ENCODE data around the gene SGMS1.

SGMS1 gene

DNA sequence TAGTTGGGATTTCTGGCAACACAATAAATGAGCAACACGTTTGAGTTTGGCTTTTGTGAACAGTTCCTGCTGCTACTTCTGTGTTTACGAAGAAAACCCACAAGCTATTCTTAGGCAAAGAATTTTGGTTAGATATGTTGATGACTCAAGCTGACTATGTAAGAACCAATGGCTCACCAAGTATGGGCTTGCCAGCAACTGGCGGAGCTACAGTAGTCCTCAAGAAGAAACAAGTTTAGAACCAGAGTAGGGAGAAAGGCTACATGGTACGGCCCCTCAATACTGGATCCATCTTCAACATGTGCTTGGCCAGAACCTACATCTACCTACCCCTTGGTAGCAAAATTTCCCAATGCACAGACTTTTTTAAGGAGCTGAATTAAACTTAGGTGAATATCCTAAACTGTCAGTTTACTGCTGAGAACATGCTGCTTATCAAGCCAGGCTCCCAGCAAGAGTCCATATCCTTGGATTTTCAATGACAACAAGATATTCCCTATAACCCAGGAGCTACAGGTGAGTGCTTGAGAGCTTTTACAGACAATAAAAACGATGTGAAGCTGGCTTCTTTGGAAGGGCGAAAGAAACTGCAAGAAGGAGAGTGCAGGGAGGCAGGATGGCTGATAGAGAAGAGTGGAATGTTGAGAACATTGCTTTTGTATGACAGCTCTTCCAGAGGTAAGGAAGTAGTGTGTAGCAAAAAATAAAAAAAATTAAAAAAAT, 298.1 kb downstream of the SGMS1 start:
- DNase-seq = no peak

DNA sequence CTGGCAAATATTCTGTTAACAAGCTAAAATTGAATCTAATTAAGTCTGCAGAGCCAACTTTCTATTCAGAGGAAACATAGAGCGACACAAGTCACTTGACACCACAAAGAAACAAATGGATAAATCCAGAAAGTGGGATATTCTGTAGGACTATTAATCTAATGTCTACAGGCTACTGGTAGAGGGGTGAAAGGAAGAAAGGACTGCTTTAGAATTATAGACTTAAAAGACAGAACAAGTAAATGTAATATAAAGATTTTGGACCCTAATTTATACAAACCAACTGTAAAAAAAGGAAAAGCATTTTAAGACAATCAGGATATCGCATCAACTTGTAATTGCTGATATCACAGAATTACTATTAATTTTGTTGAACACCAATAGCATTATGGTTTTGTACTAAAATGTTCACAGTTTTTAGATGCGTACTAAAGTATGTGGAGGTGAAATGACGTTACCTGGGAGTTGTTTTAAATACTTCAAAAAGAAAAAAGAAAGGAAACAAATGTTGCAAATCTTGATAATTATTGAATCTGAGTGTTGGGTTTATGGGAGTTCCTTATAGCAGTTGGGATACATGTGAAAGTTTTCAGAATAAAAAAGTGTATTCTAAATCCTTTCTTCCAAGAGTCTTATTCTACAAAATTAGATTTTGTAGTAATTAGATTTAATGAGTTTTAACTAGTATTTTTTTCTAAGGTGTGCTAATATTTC, 298.9 kb downstream of the SGMS1 start:
- no peak for DNase-seq

GRCh38 chr10:50324046-50324445, 299.7 kb downstream of the SGMS1 start:
- no peak for DNase-seq

DNA sequence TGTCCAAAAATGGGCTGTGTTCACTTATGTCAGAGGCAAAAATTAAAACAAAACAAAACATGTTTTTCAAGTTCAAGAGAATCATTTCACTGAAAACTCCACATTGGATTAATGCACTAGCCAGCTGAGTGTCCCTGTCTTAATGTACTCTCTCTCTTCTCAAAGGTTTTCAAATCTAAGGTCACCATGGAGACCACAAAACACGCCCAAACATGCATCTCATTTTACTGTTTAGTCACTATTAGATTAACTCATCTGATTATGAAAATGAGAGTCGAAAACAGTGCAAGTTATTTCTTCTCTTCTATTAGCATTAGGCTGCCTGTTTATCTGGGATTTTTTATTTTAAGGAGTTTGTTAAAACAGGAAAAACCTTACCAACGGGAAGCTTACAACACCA, 301.7 kb downstream of the SGMS1 start:
- no peak for DNase-seq

DNA sequence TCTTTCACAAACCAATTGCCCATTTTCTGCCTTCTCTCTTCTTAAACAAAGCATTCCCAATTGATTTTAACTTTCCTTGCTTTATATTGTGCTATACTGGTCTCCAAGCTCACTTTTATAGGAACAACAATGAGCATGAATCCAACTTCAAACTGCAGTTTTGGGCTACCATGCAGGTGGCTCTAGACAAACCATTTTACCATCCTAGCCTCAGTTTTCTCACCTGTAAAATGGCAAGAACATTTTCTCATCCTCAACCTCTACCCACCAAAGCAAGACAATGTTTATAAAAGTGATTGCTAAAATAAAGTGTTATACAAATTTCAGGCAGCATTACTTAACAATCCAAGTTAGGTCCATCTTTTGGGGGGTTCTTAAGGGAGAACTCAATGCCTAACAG, 305.6 kb downstream of the SGMS1 start:
- DNase-seq = no peak

GRCh38 chr10:50316695-50317648, 306.8 kb downstream of the SGMS1 start:
- DNase-seq = no peak

DNA sequence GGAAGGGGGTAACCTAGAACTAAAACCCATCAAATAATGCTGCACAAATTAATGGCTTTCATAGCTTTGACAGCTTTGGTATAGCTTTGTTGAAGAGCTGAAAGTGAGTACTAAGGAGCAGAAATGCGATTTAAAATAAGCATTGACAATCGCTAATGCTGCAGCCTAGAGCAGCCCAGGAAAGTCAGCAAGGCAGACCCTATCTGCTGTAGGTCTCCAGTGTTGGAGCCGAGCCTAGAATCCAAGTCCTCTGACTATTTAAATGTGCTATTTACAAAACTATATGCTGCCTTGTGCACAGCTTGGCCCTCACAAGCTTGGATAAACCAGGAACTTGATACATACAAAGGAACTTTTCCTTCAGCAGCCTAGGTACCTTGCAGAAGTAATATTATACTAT, 307.6 kb downstream of the SGMS1 start:
- DNase-seq = no peak

GRCh38 chr10:50315424-50315823, 308.3 kb downstream of the SGMS1 start:
- DNase-seq = no peak

- DNase-seq = no peak
These were observed 309.3 kb downstream of the SGMS1 start for GRCh38 chr10:50314169-50315071.

- DNase-seq = no peak
These were observed 311.0 kb downstream of the SGMS1 start for GRCh38 chr10:50312464-50313437.

DNA sequence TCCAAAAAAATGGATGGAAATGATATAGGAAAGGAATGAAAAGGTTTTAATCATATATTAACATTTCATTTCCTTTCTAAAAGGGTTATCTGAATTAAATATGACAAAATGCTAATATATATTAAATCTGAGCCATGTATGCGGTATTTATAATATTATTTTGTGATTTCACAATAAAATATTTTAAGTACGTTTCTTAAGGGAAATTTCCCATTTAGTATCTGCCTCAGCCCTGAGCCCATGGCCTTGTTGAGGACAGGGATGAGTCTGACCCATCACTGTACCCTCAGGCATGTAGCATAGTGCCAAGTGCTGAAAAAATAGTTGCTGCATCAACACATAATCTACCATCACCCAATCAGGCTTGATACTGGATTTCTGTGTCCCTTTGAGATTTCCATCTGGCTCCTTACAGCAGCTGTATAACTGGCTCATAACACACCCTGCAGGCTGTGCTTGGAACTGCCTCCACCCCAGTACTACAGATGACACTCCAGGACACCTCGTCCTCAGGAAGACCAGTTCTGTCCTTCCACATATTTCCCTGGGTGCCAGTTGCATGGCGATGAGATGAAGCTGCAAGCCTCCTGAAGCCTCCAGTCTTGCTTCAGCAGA, 313.1 kb downstream of the SGMS1 start:
- no peak for DNase-seq

DNA sequence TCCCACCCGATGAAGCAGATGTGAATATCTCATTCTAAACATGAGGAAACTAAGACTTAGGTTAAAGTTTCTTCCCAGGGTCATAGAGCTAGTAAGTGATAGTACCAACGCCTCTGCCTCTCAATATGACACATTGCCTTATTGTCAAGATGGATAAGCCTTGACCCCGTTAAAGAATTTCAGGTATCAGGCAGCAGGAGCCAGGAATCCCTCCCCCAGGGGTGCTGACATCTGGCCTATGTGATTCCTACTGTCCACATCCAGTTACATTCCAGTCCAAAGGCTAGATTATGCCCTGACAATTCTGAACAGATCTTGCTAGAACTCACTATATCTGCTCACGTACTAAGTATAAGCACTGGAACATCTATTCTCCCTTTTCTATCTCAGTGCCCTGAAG, 314.4 kb downstream of the SGMS1 start:
- no peak for DNase-seq

- no peak for DNase-seq
These were observed 319.1 kb downstream of the SGMS1 start for GRCh38 chr10:50304660-50305059.

- no peak for DNase-seq
These were observed 323.6 kb downstream of the SGMS1 start for GRCh38 chr10:50299948-50300669.

GRCh38 chr10:50295367-50295766, 328.4 kb downstream of the SGMS1 start:
- no peak for DNase-seq

GRCh38 chr10:50294582-50294981, 329.2 kb downstream of the SGMS1 start:
- no peak for DNase-seq

GRCh38 chr10:50293513-50294313, 330.0 kb downstream of the SGMS1 start:
- DNase-seq = no peak

- peak; percentile 9 for DNase-seq
These were observed 332.4 kb downstream of the SGMS1 start for GRCh38 chr10:50291261-50291850.

DNA sequence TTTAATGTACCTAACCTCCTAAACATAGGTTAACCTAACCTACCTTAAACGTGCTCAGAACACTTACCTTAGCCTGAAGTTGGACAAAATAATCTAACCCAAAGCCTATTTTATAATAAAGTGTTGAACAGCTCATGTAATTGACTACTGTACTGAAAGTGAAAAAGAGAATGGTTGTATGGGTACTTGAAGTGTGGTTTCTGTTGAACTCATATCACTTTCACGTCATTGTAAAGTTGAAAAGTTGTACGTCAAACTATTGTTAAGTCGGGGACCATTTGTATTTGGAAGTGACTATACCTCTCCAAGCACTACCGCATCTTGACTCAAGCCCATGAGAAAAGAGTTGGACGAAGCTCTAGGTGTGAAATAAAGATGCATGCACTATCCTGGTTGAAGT, 334.6 kb downstream of the SGMS1 start:
- DNase-seq = no peak

Measured in midbrain (tissue), 1 donor.